ENCODE measurements around the gene FBRS. TPM values are rescaled to one million over a fixed set of nuclear protein-coding genes. Genes with fewer than 3 reads are reported as not detected.
"Not testable (repeated sequence)": the region's sequence is repeated elsewhere in the genome, so short reads cannot be mapped to it uniquely, and the experiment has no call there.

FBRS gene
- total and polyA plus RNA-seq, 4 donors, result 15.3 to 56.0 (median 49.9) TPM

- ATAC-seq (ENCODE audit: low FRiP score) (no peak), DNase-seq (no peak)
- Histone ChIP-seq H3K27me3 (ENCODE audit: control insufficient read depth in 1 of 2, insufficient read depth in 2 of 2, low read length in 1 of 2) (no peaks in the 10 kb centered on the region), H3K4me1 (ENCODE audit: control insufficient read depth in 1 of 2, insufficient read depth in 2 of 2, low read length in 2 of 2) (no peaks in the 10 kb centered on the region), H3K27ac (ENCODE audit: low read depth in 1 of 2, low read length in 2 of 2) (no peak overlapping the region), H3K9me3 (ENCODE audit: control insufficient read depth, low read length) (no peaks in the 10 kb centered on the region), H3K36me3 (ENCODE audit: control insufficient read depth in 1 of 2, insufficient read depth in 2 of 2, low read length in 1 of 2) (no peaks in the 10 kb centered on the region), H3K4me3 (ENCODE audit: low read length in 2 of 2) (no peak overlapping the region)
- 75 to 77% methylated on average over 11 of the region's 11 CpGs for WGBS, 2 donors
- intact Hi-C loops (cut with DNase I), result no loop called here
These were observed 19.8 kb downstream of the FBRS start for GRCh38 chr16:30677931-30678585.

- WGBS, 2 donors, result 79 to 83% methylated on average over 3 of the region's 3 CpGs
- H3K27me3 ChIP-seq (ENCODE audit: control insufficient read depth in 1 of 2, insufficient read depth in 2 of 2, low read length in 1 of 2), result no peaks in the 10 kb centered on the region
- DNase-seq, result no peak
- no peak overlapping the region for H3K4me3 ChIP-seq (ENCODE audit: low read length in 2 of 2)
- intact Hi-C loops (cut with DNase I), result no loop called here
- no peaks in the 10 kb centered on the region for H3K36me3 ChIP-seq (ENCODE audit: control insufficient read depth in 1 of 2, insufficient read depth in 2 of 2, low read length in 1 of 2)
- no peak for ATAC-seq (ENCODE audit: low FRiP score)
- no peaks in the 10 kb centered on the region for H3K9me3 ChIP-seq (ENCODE audit: control insufficient read depth, low read length)
- H3K27ac ChIP-seq (ENCODE audit: low read depth in 1 of 2, low read length in 2 of 2), result no peak overlapping the region
- no peaks in the 10 kb centered on the region for H3K4me1 ChIP-seq (ENCODE audit: control insufficient read depth in 1 of 2, insufficient read depth in 2 of 2, low read length in 2 of 2)
These were observed 20.3 kb downstream of the FBRS start for GRCh38 chr16:30678586-30678970.

GRCh38 chr16:30680326-30680725 is 22.1 kb downstream of the FBRS start:
- H3K9me3 ChIP-seq (ENCODE audit: control insufficient read depth, low read length), result no peaks in the 10 kb centered on the region
- intact Hi-C loops (cut with DNase I), result no loop called here
- H3K4me3 ChIP-seq (ENCODE audit: low read length in 2 of 2), result no peak overlapping the region
- WGBS, 2 donors, result 93% methylated on average over 3 of the region's 3 CpGs
- no peaks in the 10 kb centered on the region for H3K4me1 ChIP-seq (ENCODE audit: control insufficient read depth in 1 of 2, insufficient read depth in 2 of 2, low read length in 2 of 2)
- H3K27me3 ChIP-seq (ENCODE audit: control insufficient read depth in 1 of 2, insufficient read depth in 2 of 2, low read length in 1 of 2), result no peaks in the 10 kb centered on the region
- H3K27ac ChIP-seq (ENCODE audit: low read depth in 1 of 2, low read length in 2 of 2), result no peak overlapping the region
- no peak for ATAC-seq (ENCODE audit: low FRiP score)
- H3K36me3 ChIP-seq (ENCODE audit: control insufficient read depth in 1 of 2, insufficient read depth in 2 of 2, low read length in 1 of 2), result no peaks in the 10 kb centered on the region
- no peak for DNase-seq

- no peaks in the 10 kb centered on the region for H3K36me3 ChIP-seq (ENCODE audit: control insufficient read depth in 1 of 2, insufficient read depth in 2 of 2, low read length in 1 of 2)
- WGBS, 2 donors, result 54 to 58% methylated on average over 4 of the region's 4 CpGs
- ATAC-seq (ENCODE audit: low FRiP score), result no peak
These were observed 30.5 kb downstream of the FBRS start for GRCh38 chr16:30688701-30689100.

GRCh38 chr16:30691907-30692306 is 33.7 kb downstream of the FBRS start:
- Histone ChIP-seq H3K27me3 (ENCODE audit: control insufficient read depth in 1 of 2, insufficient read depth in 2 of 2, low read length in 1 of 2) (no peaks in the 10 kb centered on the region), H3K27ac (ENCODE audit: low read depth in 1 of 2, low read length in 2 of 2) (no peak overlapping the region), H3K36me3 (ENCODE audit: control insufficient read depth in 1 of 2, insufficient read depth in 2 of 2, low read length in 1 of 2) (no peaks in the 10 kb centered on the region), H3K9me3 (ENCODE audit: control insufficient read depth, low read length) (no peaks in the 10 kb centered on the region), H3K4me3 (ENCODE audit: low read length in 2 of 2) (no peak overlapping the region), H3K4me1 (ENCODE audit: control insufficient read depth in 1 of 2, insufficient read depth in 2 of 2, low read length in 2 of 2) (no peaks in the 10 kb centered on the region)
- intact Hi-C loops (cut with DNase I), result loop anchor here in 1 of 2 donors (5.0 kb wide), 1 partner anchor 35 kb away; the partner anchor contains the start of gene FBRS
- ATAC-seq (ENCODE audit: low FRiP score), result no peak
- no peak for DNase-seq
- WGBS, 2 donors, result 42 to 50% methylated on average over 4 of the region's 4 CpGs

More at GRCh38 chr16:30688701-30689100, 30.5 kb downstream of the FBRS start:
- no peak overlapping the region for H3K27ac ChIP-seq (ENCODE audit: low read depth in 1 of 2, low read length in 2 of 2)
- no peak overlapping the region for H3K4me3 ChIP-seq (ENCODE audit: low read length in 2 of 2)
- no peaks in the 10 kb centered on the region for H3K27me3 ChIP-seq (ENCODE audit: control insufficient read depth in 1 of 2, insufficient read depth in 2 of 2, low read length in 1 of 2)
- DNase-seq, result no peak
- intact Hi-C loops (cut with DNase I), result no loop called here
- H3K4me1 ChIP-seq (ENCODE audit: control insufficient read depth in 1 of 2, insufficient read depth in 2 of 2, low read length in 2 of 2), result no peaks in the 10 kb centered on the region
- H3K9me3 ChIP-seq (ENCODE audit: control insufficient read depth, low read length), result no peaks in the 10 kb centered on the region

- H3K4me3 ChIP-seq (ENCODE audit: low read length in 2 of 2), result no peak overlapping the region
- no peaks in the 10 kb centered on the region for H3K9me3 ChIP-seq (ENCODE audit: control insufficient read depth, low read length)
- 39 to 46% methylated on average over 8 to 10 of the region's 10 CpGs for WGBS, 2 donors
- ATAC-seq (ENCODE audit: low FRiP score) (no peak), DNase-seq (no peak)
- no peak overlapping the region for H3K27ac ChIP-seq (ENCODE audit: low read depth in 1 of 2, low read length in 2 of 2)
- intact Hi-C loops (cut with DNase I), result loop anchor here in 1 of 2 donors (5.0 kb wide), 1 partner anchor 35 kb away; the partner anchor contains the start of gene FBRS
- no peaks in the 10 kb centered on the region for H3K36me3 ChIP-seq (ENCODE audit: control insufficient read depth in 1 of 2, insufficient read depth in 2 of 2, low read length in 1 of 2)
- no peaks in the 10 kb centered on the region for H3K27me3 ChIP-seq (ENCODE audit: control insufficient read depth in 1 of 2, insufficient read depth in 2 of 2, low read length in 1 of 2)
- no peaks in the 10 kb centered on the region for H3K4me1 ChIP-seq (ENCODE audit: control insufficient read depth in 1 of 2, insufficient read depth in 2 of 2, low read length in 2 of 2)
These were observed 34.3 kb downstream of the FBRS start for GRCh38 chr16:30692396-30693064.

GRCh38 chr16:30694926-30695693 is 36.9 kb downstream of the FBRS start:
- no peaks in the 10 kb centered on the region for H3K27me3 ChIP-seq (ENCODE audit: control insufficient read depth in 1 of 2, insufficient read depth in 2 of 2, low read length in 1 of 2)
- WGBS, 2 donors, result 80 to 83% methylated on average over 11 of the region's 11 CpGs
- DNase-seq (no peak), ATAC-seq (ENCODE audit: low FRiP score) (no peak)
- no peak overlapping the region for H3K27ac ChIP-seq (ENCODE audit: low read depth in 1 of 2, low read length in 2 of 2)
- H3K4me3 ChIP-seq (ENCODE audit: low read length in 2 of 2), result no peak overlapping the region
- intact Hi-C loops (cut with DNase I), result loop anchor here (5.0 kb wide), 2 partner anchors 38 to 47 kb away; partner anchors contain the start of gene FBRS (in 1 of the 2)
- H3K4me1 ChIP-seq (ENCODE audit: control insufficient read depth in 1 of 2, insufficient read depth in 2 of 2, low read length in 2 of 2), result peaks cover 0 to 2% of the 10 kb centered on the region in 2 donors
- no peaks in the 10 kb centered on the region for H3K9me3 ChIP-seq (ENCODE audit: control insufficient read depth, low read length)
- H3K36me3 ChIP-seq (ENCODE audit: control insufficient read depth in 1 of 2, insufficient read depth in 2 of 2, low read length in 1 of 2), result no peaks in the 10 kb centered on the region

- not testable (repeated sequence) for H3K36me3 ChIP-seq (ENCODE audit: control insufficient read depth in 1 of 2, insufficient read depth in 2 of 2, low read length in 1 of 2); H3K9me3 ChIP-seq (ENCODE audit: control insufficient read depth, low read length); H3K4me3 ChIP-seq (ENCODE audit: low read length in 2 of 2); H3K27ac ChIP-seq (ENCODE audit: low read depth in 1 of 2, low read length in 2 of 2); H3K27me3 ChIP-seq (ENCODE audit: control insufficient read depth in 1 of 2, insufficient read depth in 2 of 2, low read length in 1 of 2); ATAC-seq (ENCODE audit: low FRiP score); DNase-seq; H3K4me1 ChIP-seq (ENCODE audit: control insufficient read depth in 1 of 2, insufficient read depth in 2 of 2, low read length in 2 of 2)
- WGBS, 2 donors, result 96 to 97% methylated on average over 3 of the region's 3 CpGs
- intact Hi-C loops (cut with DNase I), result loop anchor here in 1 of 2 donors (5.0 kb wide), 1 partner anchor 46 kb away; a partner anchor contains a TSS
These were observed 38.4 kb downstream of the FBRS start for GRCh38 chr16:30696646-30697045.

All from aorta (tissue), 5 donors.